ENCODE data around the gene ZNF865. TPM values are rescaled to one million over a fixed set of nuclear protein-coding genes. Genes with fewer than 3 reads are reported as not detected.
"Not testable (repeated sequence)": the region's sequence is repeated elsewhere in the genome, so short reads cannot be mapped to it uniquely, and the experiment has no call there.

The ZNF865 gene
- total RNA-seq, 4 donors from 2014 or later = 7.5 to 15.4 (median 10.2) TPM

DNA sequence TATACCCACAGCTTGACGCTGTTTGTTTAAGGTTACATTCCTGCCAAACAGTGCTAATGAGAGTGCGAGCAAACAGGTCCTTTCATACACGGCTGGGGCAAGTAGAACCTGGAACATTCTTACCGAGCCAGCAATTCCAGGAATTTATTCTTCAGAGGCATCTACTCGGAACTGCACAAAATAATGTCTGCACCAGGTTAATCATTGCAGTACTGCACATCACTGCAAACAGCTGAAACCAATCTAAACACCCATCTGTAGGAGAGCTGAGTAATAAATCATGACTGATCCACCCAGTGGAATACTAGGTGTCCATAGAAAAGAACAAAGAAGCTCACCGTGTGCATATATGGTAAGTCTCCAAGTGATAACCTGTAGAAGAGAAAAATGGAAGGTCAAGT, 23.6 kb upstream of the ZNF865 start:
- H3K27me3 ChIP-seq = peaks cover 0 to 6% (median 0%) of the 10 kb centered on the region in 4 donors
- no peak for DNase-seq (ENCODE audit: extremely low spot score)
- peak overlapping the region; percentile 86 to 95 (median 90) for H3K27ac ChIP-seq (replicated peaks in 1 of 4)
- peaks cover 25 to 48% (median 42%) of the 10 kb centered on the region in 4 donors for H3K4me1 ChIP-seq
- no peaks in the 10 kb centered on the region for H3K9me3 ChIP-seq
- intact Hi-C loops (cut with DNase I) = loop anchor here (2.0 kb wide), 1 partner anchor 65 kb away; no protein-coding TSS in a partner anchor
- H3K36me3 ChIP-seq = peaks cover 19 to 25% (median 23%) of the 10 kb centered on the region in 4 donors
- TF ChIP-seq, protein P1, sequence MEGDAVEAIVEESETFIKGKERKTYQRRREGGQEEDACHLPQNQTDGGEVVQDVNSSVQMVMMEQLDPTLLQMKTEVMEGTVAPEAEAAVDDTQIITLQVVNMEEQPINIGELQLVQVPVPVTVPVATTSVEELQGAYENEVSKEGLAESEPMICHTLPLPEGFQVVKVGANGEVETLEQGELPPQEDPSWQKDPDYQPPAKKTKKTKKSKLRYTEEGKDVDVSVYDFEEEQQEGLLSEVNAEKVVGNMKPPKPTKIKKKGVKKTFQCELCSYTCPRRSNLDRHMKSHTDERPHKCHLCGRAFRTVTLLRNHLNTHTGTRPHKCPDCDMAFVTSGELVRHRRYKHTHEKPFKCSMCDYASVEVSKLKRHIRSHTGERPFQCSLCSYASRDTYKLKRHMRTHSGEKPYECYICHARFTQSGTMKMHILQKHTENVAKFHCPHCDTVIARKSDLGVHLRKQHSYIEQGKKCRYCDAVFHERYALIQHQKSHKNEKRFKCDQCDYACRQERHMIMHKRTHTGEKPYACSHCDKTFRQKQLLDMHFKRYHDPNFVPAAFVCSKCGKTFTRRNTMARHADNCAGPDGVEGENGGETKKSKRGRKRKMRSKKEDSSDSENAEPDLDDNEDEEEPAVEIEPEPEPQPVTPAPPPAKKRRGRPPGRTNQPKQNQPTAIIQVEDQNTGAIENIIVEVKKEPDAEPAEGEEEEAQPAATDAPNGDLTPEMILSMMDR (IDR thresholded peaks at IDR 0.05) = no peak
- TF ChIP-seq EP300 (IDR thresholded peaks at IDR 0.05) = no peak
- no peak for TF ChIP-seq POLR2AphosphoS5 (IDR thresholded peaks at IDR 0.05)
- no peak for TF ChIP-seq POLR2A (IDR thresholded peaks at IDR 0.05; ENCODE audit: low read depth)
- WGBS = 14% methylated on average over 6 of the region's 6 CpGs
- H3K4me3 ChIP-seq = peak overlapping the region in 1 of 4 donors; percentile 98

DNA sequence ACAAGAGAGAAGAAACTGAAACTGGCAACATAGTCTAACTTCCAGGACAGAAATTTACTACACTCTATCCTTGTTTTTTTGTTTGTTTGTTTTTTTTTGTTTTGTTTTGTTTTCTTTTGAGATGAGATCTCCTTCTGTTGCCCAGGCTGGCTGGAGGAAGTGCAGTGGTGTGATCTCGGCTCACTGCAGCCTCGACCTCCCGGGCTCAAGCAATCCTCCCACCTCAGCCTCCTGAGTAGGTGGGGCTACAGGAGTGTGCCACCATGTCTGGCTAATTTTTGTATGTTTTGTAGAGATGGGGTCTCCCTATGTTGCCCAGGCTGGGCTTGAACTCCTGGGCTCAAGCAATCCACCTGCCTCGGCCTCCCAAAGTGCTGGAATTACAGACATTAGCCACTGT, 23.2 kb upstream of the ZNF865 start:
- DNase-seq (ENCODE audit: extremely low spot score); intact Hi-C loops (cut with DNase I): not testable (repeated sequence)

DNA sequence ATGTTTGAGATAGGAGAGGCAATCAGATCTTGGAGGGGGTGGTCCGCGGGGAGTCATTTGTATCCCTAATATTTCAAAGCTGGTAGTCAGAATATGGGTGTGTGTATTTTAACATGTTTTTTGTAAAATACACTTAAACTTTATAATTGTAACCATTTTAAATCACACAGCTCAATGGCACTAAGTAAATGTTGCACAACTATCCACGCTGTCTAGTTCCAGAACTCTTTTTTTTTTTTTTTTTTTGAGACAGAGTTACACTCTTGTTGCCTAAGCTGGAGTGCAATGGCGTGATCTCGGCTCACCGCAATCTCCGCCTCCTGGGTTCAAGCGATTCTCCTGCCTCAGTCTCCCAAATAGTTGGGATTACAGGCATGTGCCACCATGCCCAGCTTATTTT, 21.6 kb upstream of the ZNF865 start:
- intact Hi-C loops (cut with DNase I); H3K27ac ChIP-seq (replicated peaks in 1 of 4); H3K36me3 ChIP-seq; H3K27me3 ChIP-seq; H3K9me3 ChIP-seq; H3K4me3 ChIP-seq; DNase-seq (ENCODE audit: extremely low spot score): not testable (repeated sequence)
- peaks cover 29 to 60% (median 53%) of the 10 kb centered on the region in 4 donors for H3K4me1 ChIP-seq
- WGBS = 86% methylated on average over 8 of the region's 8 CpGs

More for the DNA sequence above, 23.2 kb upstream of the ZNF865 start:
- not testable (repeated sequence) for H3K9me3 ChIP-seq, H3K27me3 ChIP-seq, H3K4me3 ChIP-seq
- peaks cover 16 to 20% (median 20%) of the 10 kb centered on the region in 4 donors for H3K36me3 ChIP-seq
- H3K27ac ChIP-seq (replicated peaks in 1 of 4) = peak overlapping the region in 2 of 4 donors; percentile 57 to 86
- 73% methylated on average over 4 of the region's 4 CpGs for WGBS
- peaks cover 29 to 52% (median 47%) of the 10 kb centered on the region in 4 donors for H3K4me1 ChIP-seq

DNA sequence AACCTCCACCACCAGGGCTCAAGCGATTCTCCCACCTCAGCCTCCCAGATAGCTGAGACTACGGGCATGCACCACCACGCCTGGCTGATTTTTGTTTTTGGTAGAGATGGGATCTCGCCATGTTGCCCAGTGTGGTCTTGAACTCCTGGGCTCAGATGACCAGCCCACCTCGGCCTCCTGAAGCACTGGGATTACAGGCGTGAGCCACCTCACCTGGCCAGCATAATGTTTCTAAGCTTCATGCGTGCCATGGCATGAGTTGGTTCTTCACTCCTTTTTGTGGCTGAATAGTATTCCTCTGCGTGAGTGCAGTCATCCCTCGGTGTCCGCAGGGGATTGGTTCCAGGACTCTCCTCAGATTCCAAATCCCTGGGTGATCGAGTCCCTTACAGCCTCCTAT, 20.6 kb upstream of the ZNF865 start:
- WGBS = 86% methylated on average over 11 of the region's 11 CpGs
- no peak for TF ChIP-seq POLR2A (IDR thresholded peaks at IDR 0.05; ENCODE audit: low read depth)
- TF ChIP-seq, protein P1 (IDR thresholded peaks at IDR 0.05) = no peak
- TF ChIP-seq EP300 (IDR thresholded peaks at IDR 0.05) = no peak
- TF ChIP-seq POLR2AphosphoS5 (IDR thresholded peaks at IDR 0.05) = no peak
- no peaks in the 10 kb centered on the region for H3K36me3 ChIP-seq
- intact Hi-C loops (cut with DNase I) = no loop called here
- H3K9me3 ChIP-seq = no peaks in the 10 kb centered on the region
- no peak for DNase-seq (ENCODE audit: extremely low spot score)
- H3K27ac ChIP-seq (replicated peaks in 1 of 4) = no peak overlapping the region
- no peak overlapping the region for H3K4me3 ChIP-seq
- H3K27me3 ChIP-seq = peaks cover 0 to 6% (median 0%) of the 10 kb centered on the region in 4 donors
- peaks cover 29 to 51% (median 47%) of the 10 kb centered on the region in 4 donors for H3K4me1 ChIP-seq

DNA sequence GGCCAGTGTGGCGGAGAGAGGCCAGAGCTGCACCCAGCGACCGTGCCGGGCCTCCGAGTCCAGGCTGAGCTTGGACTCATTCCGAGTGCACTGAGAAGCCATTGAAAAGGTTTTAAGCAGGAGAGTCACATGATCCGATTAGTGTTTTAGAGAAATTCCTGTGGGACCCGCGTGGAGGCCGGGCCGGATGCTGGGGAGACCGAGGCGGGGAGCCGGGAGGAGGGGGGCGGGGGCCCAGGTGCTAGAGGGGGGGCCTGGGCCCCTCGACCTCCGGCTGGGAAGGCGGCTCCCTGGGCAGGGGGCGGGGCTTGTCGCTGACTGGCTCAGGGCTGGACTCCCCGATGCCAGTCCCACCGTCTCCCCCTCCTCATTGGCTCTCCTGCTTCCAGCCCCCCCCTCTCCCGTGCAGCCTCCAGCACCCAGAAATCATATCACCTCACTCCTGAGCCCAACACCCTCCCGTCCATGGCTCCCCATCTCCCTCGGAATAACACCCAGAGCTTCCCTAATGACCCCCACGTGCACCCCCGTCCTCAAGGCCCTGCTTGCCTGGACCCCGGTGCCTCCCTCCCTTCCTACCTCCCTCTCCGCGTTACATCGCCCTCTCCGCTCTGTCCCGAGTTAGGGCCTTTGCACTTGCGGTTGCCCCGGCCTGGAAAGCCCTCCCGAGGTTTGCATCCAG, 19.6 kb upstream of the ZNF865 start:
- peaks cover 0 to 10% (median 0%) of the 10 kb centered on the region in 4 donors for H3K27me3 ChIP-seq
- H3K4me1 ChIP-seq = peaks cover 29 to 46% (median 43%) of the 10 kb centered on the region in 4 donors
- intact Hi-C loops (cut with DNase I) = no loop called here
- TF ChIP-seq POLR2A (IDR thresholded peaks at IDR 0.05; ENCODE audit: low read depth) = no peak
- no peak for TF ChIP-seq EP300 (IDR thresholded peaks at IDR 0.05)
- TF ChIP-seq, protein P1 (IDR thresholded peaks at IDR 0.05) = no peak
- no peak for TF ChIP-seq POLR2AphosphoS5 (IDR thresholded peaks at IDR 0.05)
- H3K9me3 ChIP-seq = no peaks in the 10 kb centered on the region
- no peak for DNase-seq (ENCODE audit: extremely low spot score)
- WGBS = 5% methylated on average over 30 of the region's 36 CpGs
- no peaks in the 10 kb centered on the region for H3K36me3 ChIP-seq
- peak overlapping the region; percentile 43 to 52 (median 45) for H3K4me3 ChIP-seq
- H3K27ac ChIP-seq (replicated peaks in 1 of 4) = peak overlapping the region; percentile 50 to 69 (median 59)
